Mesodermal cell (in vitro differentiated cells): ENCODE measurements around the gene PIWIL4.
A peak's percentile ranks its signal among the peaks of the same experiment; 100 is the strongest.
"Not testable (repeated sequence)": the region's sequence is repeated elsewhere in the genome, so short reads cannot be mapped to it uniquely, and the experiment has no call there.

Source experiments
- H3K27ac ChIP-seq: 2 replicates; pipeline ENCODE4 v1.7.0; 2013; ENCODE audit warnings: mild to moderate bottlenecking, low read depth, low read length, moderate library complexity; ENCODE audit not compliant: severe bottlenecking
- H3K36me3 ChIP-seq: 2 replicates; pipeline ENCODE4 v1.7.1; 2013; ENCODE audit warnings: mild to moderate bottlenecking, low read length, moderate library complexity; ENCODE audit not compliant: control insufficient read depth, insufficient read depth
- H3K4me1 ChIP-seq: one replicate; pipeline ENCODE4 v1.7.1; 2013; ENCODE audit warnings: mild to moderate bottlenecking, low read length; ENCODE audit not compliant: insufficient read depth, control insufficient read depth, poor library complexity, severe bottlenecking
- H3K4me3 ChIP-seq: 2 replicates; pipeline ENCODE4 v1.7.0; 2013; ENCODE audit warnings: low read length, control low read depth, mild to moderate bottlenecking; ENCODE audit not compliant: insufficient read depth, poor library complexity, severe bottlenecking; ENCODE audit errors: extremely low read depth
- H3K9me3 ChIP-seq: 2 replicates; pipeline ENCODE4 v1.7.1; 2013; ENCODE audit warnings: mild to moderate bottlenecking, low read length, moderate library complexity; ENCODE audit not compliant: control insufficient read depth
- WGBS, 2 experiments: methylation state at CpG; one replicate each; pipeline ENCODE4 v1.1.5; 2013; ENCODE audit warnings: missing lambda C conversion rate in 2 of 2; ENCODE audit not compliant: insufficient coverage in 2 of 2; 5-methylcytosine and 5-hydroxymethylcytosine counted together

The PIWIL4 gene

DNA sequence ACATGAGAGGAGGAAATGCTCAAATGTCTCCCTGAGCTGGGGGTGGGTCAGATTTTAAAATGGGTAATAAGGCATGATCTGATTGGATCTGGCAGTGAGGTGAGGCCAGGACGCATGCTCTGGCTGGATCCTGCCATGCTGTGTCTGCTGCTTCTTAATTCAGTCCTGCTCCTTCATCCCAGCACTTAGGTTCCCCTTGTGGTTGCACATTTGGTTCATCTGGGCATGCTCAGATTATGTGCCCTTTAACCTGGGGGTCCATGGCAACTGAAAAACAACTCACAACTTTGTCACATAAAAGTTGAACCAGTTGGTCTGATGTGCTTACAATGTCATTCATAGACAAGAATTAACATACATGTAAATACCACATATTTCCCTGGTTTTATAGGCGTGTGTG is 67.9 kb downstream of the PIWIL4 start:
- Histone ChIP-seq H3K9me3 (no peaks in the 10 kb centered on the region), H3K27ac (no peak overlapping the region), H3K4me1 (peaks cover 20% of the 10 kb centered on the region), H3K36me3 (no peaks in the 10 kb centered on the region), H3K4me3 (no peak overlapping the region)
- 80 to 86% methylated on average over 1 of the region's 2 CpGs for WGBS, 2 experiments

DNA sequence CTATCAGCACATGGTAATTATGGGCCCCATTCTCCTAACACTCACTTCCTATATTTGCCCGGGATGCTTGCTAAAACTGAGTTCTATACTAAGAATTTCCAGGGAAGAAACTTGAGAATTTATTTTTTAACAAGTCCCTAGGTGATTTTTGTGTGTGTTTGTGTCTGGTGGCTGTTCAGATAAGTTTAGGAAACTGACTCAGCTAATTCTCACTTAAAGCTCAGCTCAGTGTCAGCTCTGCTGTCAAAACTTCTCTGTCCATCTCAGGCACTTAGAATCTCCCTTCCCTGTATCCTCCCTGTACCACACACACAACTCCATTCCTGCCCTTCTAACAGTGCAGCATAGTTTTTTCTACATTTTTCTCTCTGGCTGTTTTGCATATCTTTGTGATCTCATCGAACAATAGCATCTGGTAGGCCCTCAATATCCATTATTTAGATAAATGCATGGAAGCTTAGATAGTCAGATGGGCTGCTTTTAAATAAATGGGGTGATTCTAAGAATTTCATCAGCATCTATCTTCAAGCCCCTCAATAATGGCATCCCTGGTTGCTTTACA is 69.3 kb downstream of the PIWIL4 start:
- no peaks in the 10 kb centered on the region for H3K9me3 ChIP-seq
- 100% methylated on average over 1 of the region's 2 CpGs; no CpG with 5 or more reads in 1 of the 2 experiments for WGBS, 2 experiments
- H3K4me1 ChIP-seq = peaks cover 25% of the 10 kb centered on the region
- no peaks in the 10 kb centered on the region for H3K36me3 ChIP-seq
- no peak overlapping the region for H3K27ac ChIP-seq
- no peak overlapping the region for H3K4me3 ChIP-seq

DNA sequence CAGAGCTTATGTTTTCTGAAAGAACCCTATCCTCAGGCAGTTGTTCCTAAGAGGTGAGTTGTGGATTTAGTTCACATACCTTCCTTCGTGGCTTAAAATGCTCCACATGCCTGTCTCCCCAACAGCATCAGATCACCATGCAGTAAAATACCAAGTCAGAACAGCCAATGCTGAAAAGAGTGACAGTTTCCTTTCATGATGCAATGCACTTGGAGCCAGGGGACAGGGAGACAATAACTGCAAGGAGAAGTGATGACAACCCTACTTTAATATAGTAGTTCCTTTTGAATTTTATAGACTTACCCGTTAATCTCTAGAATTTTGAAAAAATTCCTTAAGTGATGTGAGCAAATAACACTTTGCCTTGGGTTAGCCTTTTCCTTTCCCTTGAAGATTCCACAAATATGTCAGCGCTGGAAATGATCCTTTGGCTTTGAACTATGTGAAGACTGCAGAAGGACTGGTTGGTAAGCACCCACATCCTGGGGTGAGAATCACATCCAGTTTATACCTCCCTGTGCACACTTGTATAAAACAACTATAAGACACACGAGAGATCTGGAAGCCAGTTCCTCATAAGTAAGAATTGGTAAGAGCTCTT is 71.2 kb downstream of the PIWIL4 start:
- H3K27ac ChIP-seq = peak overlapping the region; percentile 23
- H3K9me3 ChIP-seq = no peaks in the 10 kb centered on the region
- H3K4me3 ChIP-seq = no peak overlapping the region
- WGBS, 2 experiments = 80 to 100% methylated on average over 1 of the region's 4 CpGs
- peaks cover 25% of the 10 kb centered on the region for H3K4me1 ChIP-seq
- H3K36me3 ChIP-seq = no peaks in the 10 kb centered on the region

DNA sequence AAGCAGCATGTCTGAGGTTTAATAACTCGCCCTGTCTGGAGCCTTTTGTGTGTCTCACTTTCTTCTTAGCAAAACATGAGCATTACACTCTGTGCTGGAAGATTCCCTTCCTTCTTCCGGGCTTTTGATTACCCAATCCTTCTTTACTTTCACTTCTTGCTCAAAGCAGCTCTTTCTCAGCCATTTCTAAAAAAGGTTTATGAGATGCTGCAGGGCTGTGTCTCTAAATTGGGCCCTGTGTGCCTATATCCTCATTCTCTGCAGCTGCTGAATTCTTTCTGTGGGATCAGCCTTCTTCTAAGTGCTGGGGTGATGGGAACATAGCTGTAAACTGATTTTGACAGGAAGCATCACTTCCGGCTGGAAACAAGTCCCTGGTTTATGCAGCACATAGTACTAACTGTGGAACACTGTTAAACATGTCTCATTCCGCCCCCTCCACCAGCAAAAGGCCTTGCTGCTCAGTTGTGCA is 71.8 kb downstream of the PIWIL4 start:
- Histone ChIP-seq H3K27ac (peak overlapping the region; percentile 8), H3K36me3 (no peaks in the 10 kb centered on the region), H3K9me3 (no peaks in the 10 kb centered on the region), H3K4me3 (no peak overlapping the region), H3K4me1 (peaks cover 25% of the 10 kb centered on the region)
- 95 to 96% methylated on average over 3 to 4 of the region's 4 CpGs for WGBS, 2 experiments

DNA sequence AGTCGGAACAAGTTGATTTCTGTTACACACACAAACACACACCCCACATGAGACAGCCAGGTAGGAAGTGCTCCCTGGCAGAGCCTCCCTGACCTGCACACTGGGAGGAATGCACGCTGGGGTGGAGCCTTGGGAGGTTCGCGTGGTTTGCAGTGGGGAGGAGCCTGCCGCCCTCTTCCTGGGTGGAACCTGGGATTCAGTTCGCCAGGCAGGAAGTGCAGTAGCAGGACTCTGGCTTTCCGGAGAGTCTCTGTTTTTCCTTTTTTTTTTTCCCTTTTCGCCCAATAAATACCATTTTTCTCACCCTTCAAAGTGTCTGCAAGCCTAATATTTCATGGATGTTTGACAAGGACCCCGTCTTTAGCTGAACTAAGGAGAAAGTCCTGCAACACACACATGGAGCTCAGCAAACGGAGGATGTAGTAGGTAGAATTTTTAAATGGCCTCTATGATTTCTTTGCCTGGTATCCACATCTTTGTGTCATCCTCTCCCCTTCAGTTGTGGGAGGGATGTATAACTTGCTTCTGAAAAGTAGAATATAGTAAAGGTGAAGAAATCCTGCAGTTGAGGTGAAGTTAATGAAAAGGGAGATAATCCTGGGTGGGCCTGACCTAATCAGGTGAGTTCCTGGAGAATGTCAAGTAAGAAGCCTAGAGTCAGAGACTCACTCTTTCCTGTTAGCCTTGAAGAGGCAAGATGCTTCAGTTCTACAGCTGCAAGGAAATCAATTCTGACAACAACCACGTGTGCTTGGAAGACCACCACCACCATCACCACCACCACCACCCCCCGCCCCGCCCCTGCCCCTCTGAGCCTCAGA is 72.9 kb downstream of the PIWIL4 start:
- WGBS, 2 experiments = 90% methylated on average over 7 of the region's 13 CpGs; no CpG with 5 or more reads in 1 of the 2 experiments
- no peak overlapping the region for H3K27ac ChIP-seq

DNA sequence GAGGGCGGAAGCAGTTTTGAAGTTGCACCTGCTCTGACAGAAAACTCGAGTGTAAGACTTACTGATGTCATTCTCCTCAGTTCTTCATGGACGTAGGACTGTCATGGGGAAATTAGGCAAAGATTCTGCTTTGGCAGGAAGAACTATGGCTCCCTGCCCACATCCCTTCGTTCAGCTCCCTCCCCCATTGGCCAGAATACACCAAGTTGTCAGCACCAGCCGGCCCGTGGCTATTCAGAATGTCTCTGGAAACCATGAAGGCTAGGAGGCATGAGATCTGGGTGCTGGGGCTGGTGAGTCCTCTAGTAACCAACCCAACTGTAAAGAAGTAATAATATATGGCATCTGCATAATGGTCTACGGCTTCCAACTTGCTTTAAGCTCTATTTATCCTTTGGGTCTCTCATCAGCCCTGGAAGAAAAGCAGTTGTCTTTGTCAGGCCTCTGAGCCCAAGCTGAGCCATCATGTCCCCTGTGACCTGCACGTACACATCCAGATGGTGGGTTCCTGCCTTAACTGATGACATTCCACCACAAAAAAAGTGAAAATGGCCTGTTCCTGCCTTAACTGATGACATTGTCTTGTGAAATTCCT is 74.1 kb downstream of the PIWIL4 start:
- H3K4me1 ChIP-seq = peaks cover 24% of the 10 kb centered on the region
- H3K4me3 ChIP-seq = no peak overlapping the region
- H3K27ac ChIP-seq = no peak overlapping the region
- no peaks in the 10 kb centered on the region for H3K9me3 ChIP-seq
- H3K36me3 ChIP-seq = no peaks in the 10 kb centered on the region
- 64 to 67% methylated on average over 3 to 4 of the region's 8 CpGs for WGBS, 2 experiments

More for the DNA sequence above, 72.9 kb downstream of the PIWIL4 start:
- Histone ChIP-seq H3K9me3 (no peaks in the 10 kb centered on the region), H3K4me3 (no peak overlapping the region), H3K4me1 (peaks cover 25% of the 10 kb centered on the region), H3K36me3 (no peaks in the 10 kb centered on the region)

DNA sequence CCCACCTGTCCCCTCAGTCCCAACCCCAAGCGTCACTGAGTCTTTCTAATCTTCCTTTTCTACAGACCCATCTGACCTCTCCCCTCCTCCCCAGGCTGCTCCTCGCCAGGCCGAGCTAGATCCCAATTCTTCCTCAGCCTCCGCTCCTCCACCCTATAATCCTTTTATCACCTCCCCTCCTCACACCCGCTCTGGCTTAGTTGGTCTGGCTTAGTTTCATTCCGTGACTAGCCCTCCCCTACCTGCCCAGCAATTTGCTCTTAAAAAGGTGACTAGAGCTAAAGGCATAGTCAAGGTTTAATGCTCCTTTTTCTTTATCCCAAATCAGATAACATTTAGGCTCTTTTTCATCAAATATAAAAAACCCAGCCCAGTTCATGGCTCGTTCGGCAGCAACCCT is 76.0 kb downstream of the PIWIL4 start:
- not testable (repeated sequence) for H3K36me3 ChIP-seq, H3K9me3 ChIP-seq, H3K27ac ChIP-seq, H3K4me3 ChIP-seq
- 0 to 27% methylated on average over 1 to 2 of the region's 8 CpGs for WGBS, 2 experiments
- H3K4me1 ChIP-seq = peaks cover 17% of the 10 kb centered on the region

DNA sequence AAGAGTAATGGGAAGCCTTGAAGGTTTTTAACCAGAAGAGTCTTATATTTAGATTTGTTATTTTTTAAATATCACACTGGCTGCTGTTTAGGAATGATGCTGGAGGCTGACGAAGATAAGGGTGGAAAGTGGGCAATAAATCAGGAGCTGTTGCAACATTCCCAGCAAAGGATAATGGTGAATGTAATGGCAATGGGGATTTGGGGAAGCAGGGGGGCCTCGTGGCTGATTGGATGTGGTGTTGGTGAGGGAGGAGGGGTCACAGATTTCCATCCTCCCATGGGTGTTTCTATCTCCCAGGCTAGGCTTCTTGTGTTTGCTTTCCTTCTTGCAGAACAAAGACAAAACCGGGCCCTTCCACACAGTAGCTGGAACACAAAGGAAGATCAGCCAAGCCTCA is 80.8 kb downstream of the PIWIL4 start:
- Histone ChIP-seq H3K9me3 (no peaks in the 10 kb centered on the region), H3K27ac (peak overlapping the region; percentile 41), H3K36me3 (no peaks in the 10 kb centered on the region), H3K4me3 (no peak overlapping the region), H3K4me1 (peaks cover 15% of the 10 kb centered on the region)
- 20 to 100% methylated on average over 1 of the region's 3 CpGs for WGBS, 2 experiments

DNA sequence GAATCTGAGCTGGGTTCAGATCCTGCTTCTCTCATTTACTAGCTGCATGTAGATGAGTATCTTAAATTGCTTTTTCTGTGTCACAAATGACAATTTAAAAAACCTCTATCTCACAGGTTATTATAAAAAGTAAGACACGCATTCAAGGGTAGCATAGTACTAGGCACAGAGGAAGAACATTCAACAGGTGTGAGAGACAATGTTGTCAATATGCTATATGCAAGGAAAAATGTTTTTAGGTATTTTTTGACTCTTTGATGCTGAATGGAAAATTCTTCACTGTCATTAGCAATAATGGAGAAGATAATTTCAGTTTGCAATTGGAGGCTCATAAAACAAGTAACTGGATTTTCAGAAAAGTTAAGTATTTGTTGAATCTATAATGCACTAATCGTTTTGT is 81.6 kb downstream of the PIWIL4 start:
- no peak overlapping the region for H3K4me3 ChIP-seq
- no peaks in the 10 kb centered on the region for H3K36me3 ChIP-seq
- peak overlapping the region; percentile 41 for H3K27ac ChIP-seq
- H3K9me3 ChIP-seq = no peaks in the 10 kb centered on the region
- H3K4me1 ChIP-seq = peaks cover 15% of the 10 kb centered on the region
- WGBS, 2 experiments = 17 to 86% methylated on average over 1 of the region's 2 CpGs

DNA sequence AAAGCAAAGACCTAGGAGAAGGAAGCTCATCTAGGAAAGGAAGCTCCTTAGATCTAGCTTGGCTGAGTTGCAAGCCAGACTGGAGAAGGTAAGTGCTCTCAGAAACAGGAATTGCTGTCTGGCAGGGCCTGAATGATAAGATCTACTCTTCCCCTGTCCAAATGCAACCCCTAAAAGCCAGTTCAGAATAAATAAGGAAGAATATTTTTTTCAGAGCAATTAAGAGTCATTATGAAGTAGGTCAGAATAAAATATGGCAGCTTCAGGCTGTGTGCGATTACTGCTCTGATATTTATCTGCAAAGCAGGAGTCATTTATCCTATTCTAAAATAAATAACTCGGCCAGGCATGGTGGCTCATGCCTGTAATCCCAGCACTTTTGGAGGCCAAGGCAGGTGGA is 82.1 kb downstream of the PIWIL4 start:
- Histone ChIP-seq H3K27ac (no peak overlapping the region), H3K4me1 (peaks cover 15% of the 10 kb centered on the region), H3K4me3 (no peak overlapping the region), H3K9me3 (no peaks in the 10 kb centered on the region), H3K36me3 (no peaks in the 10 kb centered on the region)
- 20 to 80% methylated on average over 1 of the region's 2 CpGs for WGBS, 2 experiments
